ENCODE data around the gene SLX4IP.
A peak's percentile ranks its signal among the peaks of the same experiment; 100 is the strongest.

Gene SLX4IP

GRCh38 chr20:10498200-10498599 lies 63.1 kb downstream of the SLX4IP start:
- DNase-seq, result no peak

GRCh38 chr20:10501402-10501801 lies 66.3 kb downstream of the SLX4IP start:
- DNase-seq, result no peak

DNA sequence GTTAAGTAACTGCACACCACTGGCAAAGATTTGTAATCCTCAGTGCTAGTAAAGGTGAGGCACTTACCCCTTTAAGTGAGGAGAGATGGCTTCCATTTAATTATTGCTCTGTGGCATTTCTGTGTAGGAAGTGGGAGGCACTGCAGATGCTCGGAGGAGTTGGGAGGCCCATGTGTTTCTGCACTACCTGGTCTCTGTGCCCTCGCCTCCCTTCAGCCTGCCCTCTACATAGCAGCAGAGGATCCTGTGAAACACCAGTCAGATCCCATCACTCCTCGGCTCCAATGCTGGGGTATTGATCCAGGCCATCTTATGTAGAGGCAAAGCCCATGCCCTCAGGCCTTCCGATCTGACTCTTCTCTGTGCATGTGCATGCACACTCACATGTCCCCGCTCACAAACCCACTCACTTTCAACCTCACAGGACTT lies 67.0 kb downstream of the SLX4IP start:
- DNase-seq, result no peak

- DNase-seq, result no peak
These were observed 69.5 kb downstream of the SLX4IP start for GRCh38 chr20:10504608-10504993.

GRCh38 chr20:10504994-10505730 lies 70.1 kb downstream of the SLX4IP start:
- no peak for DNase-seq

- no peak for DNase-seq
These were observed 70.7 kb downstream of the SLX4IP start for GRCh38 chr20:10505827-10506226.

DNA sequence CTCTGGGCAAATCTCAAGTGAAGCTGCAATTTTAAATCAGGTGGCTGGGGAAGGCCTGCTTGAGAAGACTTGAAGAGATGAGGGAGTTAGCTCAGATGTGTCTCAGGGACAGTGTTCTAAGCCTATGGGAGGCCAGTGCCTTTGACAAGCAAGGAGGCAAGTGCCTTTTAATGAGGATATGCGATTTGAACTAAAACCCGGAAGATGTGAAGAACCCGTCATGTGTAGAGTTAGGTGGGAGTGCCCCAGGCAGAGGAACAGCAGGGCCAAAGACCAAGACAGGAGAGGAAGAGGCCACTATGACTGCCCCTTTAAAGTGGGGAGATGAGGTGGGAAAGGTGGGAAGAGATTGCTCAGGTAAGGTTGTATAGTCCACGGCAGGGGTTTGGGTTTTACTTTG lies 71.9 kb downstream of the SLX4IP start:
- no peak for DNase-seq

DNA sequence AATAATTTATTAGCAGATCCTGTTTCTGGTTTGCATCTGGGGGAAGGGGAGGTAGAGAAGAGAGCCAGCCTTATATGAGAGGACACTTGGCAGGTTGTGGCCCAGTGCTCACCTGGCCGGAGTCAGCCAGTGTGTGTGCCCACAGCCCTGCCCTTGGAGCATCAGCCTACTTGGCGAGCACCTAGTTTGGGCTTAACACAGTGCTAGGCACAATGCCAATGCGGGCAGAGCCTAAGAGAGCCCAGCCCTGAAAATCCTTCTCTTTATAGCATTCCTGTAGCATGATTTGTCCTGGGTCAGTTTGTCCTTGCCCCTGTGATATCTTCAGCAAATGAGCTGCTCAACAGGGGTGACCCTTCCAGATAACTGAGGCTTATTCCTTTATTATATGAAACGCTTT lies 73.0 kb downstream of the SLX4IP start:
- no peak for DNase-seq

GRCh38 chr20:10508468-10509251 lies 73.6 kb downstream of the SLX4IP start:
- DNase-seq, result no peak

DNA sequence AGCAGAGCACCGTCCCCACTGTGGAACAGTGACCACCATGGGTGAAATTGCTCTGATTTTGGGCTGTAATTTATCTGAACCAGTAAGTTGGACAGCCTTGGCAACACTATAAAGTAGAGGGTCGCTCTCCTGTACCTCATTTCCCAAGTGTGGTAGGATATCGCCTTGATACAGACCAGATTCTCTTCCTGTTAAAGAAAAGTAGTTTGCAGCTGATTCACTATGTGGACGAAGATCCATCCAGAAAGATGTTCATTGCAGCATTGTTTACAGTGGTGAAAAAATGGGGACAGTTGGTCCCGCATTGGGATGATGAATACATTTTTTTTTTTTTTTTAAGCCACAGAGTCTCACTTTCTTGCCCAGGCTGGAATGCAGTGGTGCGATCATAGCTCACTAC lies 74.3 kb downstream of the SLX4IP start:
- no peak for DNase-seq

DNA sequence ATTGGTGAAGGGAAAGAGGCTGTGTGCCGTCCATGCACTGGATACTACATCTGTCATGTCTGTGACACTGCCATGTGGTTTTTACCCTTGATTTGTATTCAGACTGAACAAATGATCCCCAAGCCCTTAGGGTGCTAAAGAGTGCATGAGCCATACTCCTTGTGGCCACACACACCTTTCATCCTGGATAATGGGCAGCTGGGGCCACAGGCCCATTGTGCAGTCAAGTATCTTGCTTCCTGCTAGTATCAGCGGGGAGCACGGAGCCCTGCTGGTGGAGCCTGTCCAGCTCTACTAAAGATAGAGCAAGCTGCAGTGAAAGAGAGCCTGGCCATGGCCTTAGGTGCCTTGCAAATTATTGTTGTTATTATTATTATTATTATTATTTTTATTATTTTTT lies 75.1 kb downstream of the SLX4IP start:
- DNase-seq, result no peak

- no peak for DNase-seq
These were observed 76.0 kb downstream of the SLX4IP start for GRCh38 chr20:10511170-10511508.

DNA sequence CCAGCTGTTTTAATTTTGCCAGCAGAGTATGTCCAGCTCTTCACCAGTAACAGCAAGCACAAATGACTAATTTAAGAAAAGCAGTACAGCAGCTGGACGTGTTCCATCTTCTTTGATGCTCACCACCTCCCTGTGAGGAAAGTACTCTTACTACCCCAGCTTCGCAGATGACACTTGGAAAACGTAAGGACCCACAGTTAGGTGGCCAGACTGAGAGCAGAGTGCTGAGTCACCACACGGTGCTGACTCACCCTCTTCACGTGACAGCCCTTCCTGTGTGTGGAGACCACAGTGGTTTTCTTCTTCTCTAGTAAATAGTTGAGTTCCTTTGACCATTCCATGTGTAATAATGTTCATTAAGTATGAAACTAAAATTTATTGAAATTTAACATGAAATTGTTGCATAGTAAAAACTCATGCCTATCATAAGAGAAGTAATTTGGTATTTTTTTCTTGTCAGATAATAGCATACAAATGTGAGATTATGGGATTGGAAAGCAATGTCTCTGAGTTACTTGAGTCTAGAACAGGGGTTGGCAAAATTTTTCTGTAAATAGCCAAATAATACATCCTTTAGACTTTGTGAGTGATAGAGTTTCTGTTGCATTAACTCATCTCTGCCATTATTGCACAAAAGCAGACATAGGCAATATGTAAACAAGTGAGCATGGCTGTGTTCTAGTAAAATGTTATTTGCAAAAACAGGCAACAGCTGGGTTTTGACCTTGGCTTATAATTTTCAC lies 76.6 kb downstream of the SLX4IP start:
- DNase-seq, result peak; percentile 59

DNA sequence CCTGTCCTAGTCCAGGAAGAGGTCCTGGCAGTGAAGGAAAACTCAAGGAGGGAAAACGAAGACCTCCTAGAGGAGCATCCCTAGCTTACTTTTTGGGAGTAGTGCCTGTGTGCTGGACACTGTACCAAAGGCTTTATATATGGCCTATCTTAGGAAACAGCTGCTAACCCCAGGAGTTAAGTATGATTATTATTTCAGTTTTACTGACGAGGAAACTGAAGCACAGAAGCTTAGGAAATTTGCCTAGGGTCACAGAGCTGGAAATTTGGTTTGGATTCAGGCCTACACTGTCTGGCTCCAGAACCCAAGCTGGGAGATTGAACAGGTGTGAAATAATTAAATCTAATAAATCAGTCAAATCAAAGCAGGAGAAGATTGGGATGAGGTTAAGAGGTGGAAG lies 78.0 kb downstream of the SLX4IP start:
- no peak for DNase-seq

- DNase-seq, result no peak
These were observed 78.9 kb downstream of the SLX4IP start for GRCh38 chr20:10513931-10514575.

DNA sequence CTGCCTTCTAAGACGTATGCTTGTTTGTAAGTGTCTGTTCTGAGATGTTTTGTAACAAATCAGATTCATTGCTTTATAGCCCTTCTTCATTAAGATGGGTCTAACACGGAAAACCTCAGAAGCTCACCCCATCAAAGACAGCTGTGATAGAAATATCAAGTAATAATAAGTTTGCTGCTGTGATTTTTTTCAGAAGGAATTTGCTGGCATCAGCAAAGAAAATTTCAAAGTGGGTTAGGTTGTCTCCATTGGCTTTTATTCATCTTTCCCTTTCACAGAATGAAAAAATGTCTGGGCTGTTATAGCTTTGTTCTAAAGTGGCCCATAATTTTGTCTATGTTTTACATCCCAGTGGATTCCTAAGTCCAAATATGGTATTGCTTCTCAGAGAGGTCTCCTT lies 81.4 kb downstream of the SLX4IP start:
- DNase-seq, result no peak

- DNase-seq, result no peak
These were observed 84.4 kb downstream of the SLX4IP start for GRCh38 chr20:10519361-10520046.

- DNase-seq, result no peak
These were observed 85.4 kb downstream of the SLX4IP start for GRCh38 chr20:10520528-10520927.

DNA sequence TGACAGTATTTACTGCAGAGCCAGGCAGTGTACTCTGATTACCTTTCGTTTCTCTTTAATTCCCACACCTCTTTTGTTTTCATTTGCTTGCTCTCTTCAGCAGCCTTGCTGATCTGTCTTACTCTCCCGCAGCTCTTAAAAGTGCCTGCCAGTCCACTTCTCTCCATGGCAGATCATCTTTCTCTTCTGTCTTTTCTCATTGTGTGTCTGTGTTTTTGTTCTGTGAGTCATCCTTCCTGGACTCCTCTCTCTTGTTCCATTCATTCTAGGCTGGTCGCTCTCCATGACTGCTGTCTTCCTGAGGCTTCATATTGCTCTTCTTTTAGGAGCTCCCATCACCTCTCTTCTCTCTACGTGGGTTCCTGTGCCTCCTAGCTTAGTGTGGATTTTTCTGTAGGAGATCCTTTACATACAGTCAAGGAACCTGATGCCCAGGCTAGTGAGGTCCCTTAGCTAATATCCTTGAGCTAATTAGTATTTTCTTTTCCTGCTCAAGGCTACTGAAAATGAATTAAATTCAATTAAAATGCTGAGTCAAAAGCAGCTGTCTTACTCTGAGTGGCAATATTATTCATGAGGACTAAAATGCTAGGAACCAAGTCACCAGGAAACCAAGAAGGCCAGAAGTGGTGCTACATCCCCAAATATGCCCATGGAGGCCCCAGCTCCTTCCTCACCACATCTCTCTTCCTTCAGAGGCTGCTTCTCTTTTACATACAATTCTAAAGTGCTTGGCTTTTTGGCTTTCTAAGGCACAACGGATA lies 86.1 kb downstream of the SLX4IP start:
- no peak for DNase-seq

DNA sequence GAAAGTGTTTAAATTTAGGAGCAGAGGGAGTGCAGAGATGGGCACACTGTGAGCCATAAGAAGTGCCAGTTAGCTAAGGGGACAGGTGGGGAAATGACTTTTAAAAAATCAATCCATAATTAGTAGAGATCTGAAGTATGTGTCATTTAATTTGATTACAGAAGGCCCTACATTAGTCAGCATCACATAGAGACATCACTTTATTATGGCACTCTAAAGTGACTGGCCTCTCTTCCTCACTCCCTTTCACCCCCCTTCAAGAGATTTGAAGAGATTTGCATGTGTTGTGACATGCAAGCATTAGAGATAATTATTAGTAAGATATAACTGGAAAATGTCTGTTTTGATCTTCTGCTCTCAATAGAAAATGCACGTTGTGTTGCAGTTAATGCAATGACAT lies 86.7 kb downstream of the SLX4IP start:
- DNase-seq, result peak; percentile 25

GRCh38 chr20:10522328-10522727 lies 87.2 kb downstream of the SLX4IP start:
- DNase-seq, result no peak

GRCh38 chr20:10523443-10523842 lies 88.3 kb downstream of the SLX4IP start:
- peak; percentile 52 for DNase-seq
